Transverse colon (tissue), 4 donors: ENCODE measurements around the gene KAZN. TPM values are rescaled to one million over a fixed set of nuclear protein-coding genes. Genes with fewer than 3 reads are reported as not detected.

Experiments used
- DNase-seq: peaks from one replicate; pipeline ENCODE4 v3.0.0-alpha.2; 2019
- H3K27ac ChIP-seq, 4 donors: fragments of 200-600 bp; sonication (generic); 2 replicates each; pipeline ENCODE4 v1.5.1; 2016 to 2018; ENCODE audit warnings: inconsistent platforms in 4 of 4
- H3K27me3 ChIP-seq: fragments of 200-600 bp; sonication (generic); 2 replicates; pipeline ENCODE4 v1.5.1; 2017; ENCODE audit warnings: inconsistent platforms
- H3K36me3 ChIP-seq, 4 donors: fragments of 200-600 bp; sonication (generic); 2 replicates each; pipeline ENCODE4 v1.5.1; 2017 to 2019; ENCODE audit warnings: inconsistent platforms in 4 of 4
- H3K4me1 ChIP-seq, 4 donors: fragments of 200-600 bp; sonication (generic); 2 replicates each; pipeline ENCODE4 v1.5.1; 2017 to 2020; ENCODE audit warnings: inconsistent platforms in 4 of 4
- H3K4me3 ChIP-seq, 4 donors: fragments of 200-600 bp; sonication (generic); 1 replicate in 1 of 4; 2 replicates in 3 of 4; pipeline versions ENCODE4 v1.5.1 to v1.6.1; 2017 to 2019; ENCODE audit warnings: inconsistent platforms in 4 of 4
- H3K9me3 ChIP-seq, 2 donors: fragments of 200-600 bp; sonication (generic); 2 replicates each; pipeline ENCODE4 v1.5.1; 2017 to 2019; ENCODE audit warnings: inconsistent platforms in 2 of 2
- CTCF ChIP-seq, 5 experiments: fragments of 200-600 bp in 3 of 5; fragments of 450-650 bp in 2 of 5; sonication (generic) in 3 of 5; IDR thresholded peaks; 1 replicate in 2 of 5; 2 replicates in 3 of 5; pipeline ENCODE4 v1.5.1; 2016 to 2017; ENCODE audit warnings: antibody characterized with exemption in 5 of 5, inconsistent platforms in 3 of 5, mild to moderate bottlenecking in 2 of 5, moderate library complexity in 1 of 5
- EP300 ChIP-seq: sonication (generic); formaldehyde crosslinking; IDR thresholded peaks from one replicate; pipeline ENCODE4 v1.6.1; 2017; ENCODE audit warnings: antibody characterized with exemption, low read depth
- POLR2A ChIP-seq: fragments of 450-650 bp; IDR thresholded peaks from one replicate; pipeline ENCODE4 v1.6.1; 2016; ENCODE audit warnings: antibody characterized with exemption, mild to moderate bottlenecking, moderate library complexity
- POLR2AphosphoS5 ChIP-seq, 3 donors: sonication (generic); formaldehyde crosslinking; IDR thresholded peaks; one replicate each; pipeline ENCODE4 v1.6.1; 2016; ENCODE audit warnings: antibody characterized with exemption in 3 of 3
- WGBS, 2 donors: methylation state at CpG; one replicate each; pipeline ENCODE4 v1.1.5; 2018; ENCODE audit warnings: low coverage in 1 of 2; 5-methylcytosine and 5-hydroxymethylcytosine counted together
- in situ Hi-C, 4 donors: fragments of 200-750 bp; cut with MboI; loops; one replicate each; pipeline versions ENCODE4 v1.15.0 to v1.15.1; 2017; ENCODE audit warnings: low sequenced_read_pairs in 3 of 4, low pct_ligation_motif_present in 1 of 4, low pct_unique_long_range_greater_than_20kb in 1 of 4
- intact Hi-C: fragments of 100-400 bp; cut with DNase I; formaldehyde crosslinking; loops from one replicate; pipeline ENCODE4 v1.15.1; 2023; ENCODE audit warnings: low total_unique reads
- total RNA-seq, 4 donors: library from RNA; depleted of rRNA; stranded (reverse); fragments of >200 nt; gene quantifications; one replicate each; pipeline ENCODE4 v1.1.0, GENCODE V29; 2016

Gene KAZN
- total RNA-seq, 4 donors from 2014 or later, result 12.0 to 17.1 (median 16.2) TPM

GRCh38 chr1:14988636-14989035, 390.2 kb downstream of the KAZN start:
- no peaks in the 10 kb centered on the region for H3K9me3 ChIP-seq
- in situ Hi-C loops, result no loop called here
- H3K4me3 ChIP-seq, result no peak overlapping the region
- no peaks in the 10 kb centered on the region for H3K36me3 ChIP-seq
- H3K4me1 ChIP-seq, result no peaks in the 10 kb centered on the region
- TF ChIP-seq CTCF (IDR thresholded peaks at IDR 0.05) (no peak), EP300 (no peak), POLR2A (no peak), POLR2AphosphoS5 (IDR thresholded peaks at IDR 0.05) (no peak)
- WGBS, 2 donors, result 96% methylated on average over 8 of the region's 8 CpGs; no CpG with 5 or more reads in 1 of the 2 donors
- no peaks in the 10 kb centered on the region for H3K27me3 ChIP-seq
- H3K27ac ChIP-seq, result no peak overlapping the region
- intact Hi-C loops, result no loop called here
- DNase-seq, result no peak

GRCh38 chr1:14989931-14990728, 391.6 kb downstream of the KAZN start:
- Histone ChIP-seq H3K4me1 (no peaks in the 10 kb centered on the region), H3K36me3 (no peaks in the 10 kb centered on the region), H3K27me3 (no peaks in the 10 kb centered on the region), H3K9me3 (no peaks in the 10 kb centered on the region), H3K27ac (no peak overlapping the region), H3K4me3 (no peak overlapping the region)
- 80 to 88% methylated on average over 10 to 12 of the region's 12 CpGs for WGBS, 2 donors
- no peak for DNase-seq
- intact Hi-C loops (no loop called here), in situ Hi-C loops (no loop called here)
- TF ChIP-seq CTCF (IDR thresholded peaks at IDR 0.05), result no peak
- no peak for TF ChIP-seq EP300
- no peak for TF ChIP-seq POLR2A
- TF ChIP-seq POLR2AphosphoS5 (IDR thresholded peaks at IDR 0.05), result no peak

GRCh38 chr1:14993414-14993813, 394.9 kb downstream of the KAZN start:
- H3K9me3 ChIP-seq, result no peaks in the 10 kb centered on the region
- H3K27ac ChIP-seq, result no peak overlapping the region
- in situ Hi-C loops, result no loop called here
- 88% methylated on average over 13 of the region's 13 CpGs; no CpG with 5 or more reads in 1 of the 2 donors for WGBS, 2 donors
- no peak for DNase-seq
- no peak for TF ChIP-seq CTCF (IDR thresholded peaks at IDR 0.05)
- no peak for TF ChIP-seq POLR2AphosphoS5 (IDR thresholded peaks at IDR 0.05)
- TF ChIP-seq EP300, result no peak
- TF ChIP-seq POLR2A, result no peak
- no peaks in the 10 kb centered on the region for H3K36me3 ChIP-seq
- no peaks in the 10 kb centered on the region for H3K27me3 ChIP-seq
- intact Hi-C loops, result no loop called here
- no peak overlapping the region for H3K4me3 ChIP-seq
- H3K4me1 ChIP-seq, result no peaks in the 10 kb centered on the region

GRCh38 chr1:14994148-14994547, 395.7 kb downstream of the KAZN start:
- 82% methylated on average over 7 of the region's 7 CpGs; no CpG with 5 or more reads in 1 of the 2 donors for WGBS, 2 donors
- intact Hi-C loops, result no loop called here
- H3K27me3 ChIP-seq, result no peaks in the 10 kb centered on the region
- no peaks in the 10 kb centered on the region for H3K36me3 ChIP-seq
- no peaks in the 10 kb centered on the region for H3K4me1 ChIP-seq
- in situ Hi-C loops, result no loop called here
- H3K4me3 ChIP-seq, result no peak overlapping the region
- no peaks in the 10 kb centered on the region for H3K9me3 ChIP-seq
- TF ChIP-seq POLR2A, result no peak
- no peak for TF ChIP-seq POLR2AphosphoS5 (IDR thresholded peaks at IDR 0.05)
- no peak for TF ChIP-seq EP300
- TF ChIP-seq CTCF (IDR thresholded peaks at IDR 0.05), result no peak
- DNase-seq, result no peak
- no peak overlapping the region for H3K27ac ChIP-seq
